Cerebellar cortex (tissue), 1 donor: ENCODE measurements around the gene ABLIM3.

ENCODE experiments used
- DNase-seq: peaks from one replicate; pipeline ENCODE4 v3.0.0-alpha.2; 2015; ENCODE audit warnings: low spot score

The ABLIM3 gene

GRCh38 chr5:149133795-149134777 is 7.2 kb upstream of the ABLIM3 start:
- DNase-seq = no peak

- no peak for DNase-seq
Observed at GRCh38 chr5:149134778-149135500, 6.4 kb upstream of the ABLIM3 start.

- no peak for DNase-seq
Observed at GRCh38 chr5:149135536-149136201, 5.6 kb upstream of the ABLIM3 start.

GRCh38 chr5:149138182-149138923 is 2.9 kb upstream of the ABLIM3 start:
- no peak for DNase-seq

GRCh38 chr5:149140197-149141002 is 893 bp upstream of the ABLIM3 start:
- DNase-seq = no peak

GRCh38 chr5:149141957-149142851 is 911 bp downstream of the ABLIM3 start:
- peak; percentile 80 for DNase-seq

GRCh38 chr5:149143470-149143869 is 2.2 kb downstream of the ABLIM3 start:
- peak; percentile 81 for DNase-seq

GRCh38 chr5:149144637-149145036 is 3.3 kb downstream of the ABLIM3 start:
- no peak for DNase-seq

- no peak for DNase-seq
Observed at GRCh38 chr5:149145138-149145537, 3.8 kb downstream of the ABLIM3 start.

GRCh38 chr5:149147676-149148075 is 6.4 kb downstream of the ABLIM3 start:
- no peak for DNase-seq

GRCh38 chr5:149149942-149150341 is 8.6 kb downstream of the ABLIM3 start:
- DNase-seq = no peak

GRCh38 chr5:149150457-149150856 is 9.2 kb downstream of the ABLIM3 start:
- DNase-seq = peak; percentile 54

- DNase-seq = no peak
Observed at GRCh38 chr5:149151717-149152116, 10.4 kb downstream of the ABLIM3 start.

GRCh38 chr5:149152317-149152746 is 11.0 kb downstream of the ABLIM3 start:
- DNase-seq = no peak

- DNase-seq = no peak
Observed at GRCh38 chr5:149153193-149153750, 12.0 kb downstream of the ABLIM3 start.

- peak; percentile 80 for DNase-seq
Observed at GRCh38 chr5:149153751-149154610, 12.7 kb downstream of the ABLIM3 start.

GRCh38 chr5:149154650-149155049 is 13.4 kb downstream of the ABLIM3 start:
- no peak for DNase-seq

- DNase-seq = no peak
Observed at GRCh38 chr5:149156435-149157083, 15.3 kb downstream of the ABLIM3 start.
